ENCODE results near the gene SYNE1.
"Not testable (repeated sequence)": the region's sequence is repeated elsewhere in the genome, so short reads cannot be mapped to it uniquely, and the experiment has no call there.

SYNE1 gene

GRCh38 chr6:152086223-152086873, 550.8 kb downstream of the SYNE1 start:
- no peak overlapping the region for H3K27ac Mint-ChIP-seq
- no peaks in the 10 kb centered on the region for H3K4me1 Mint-ChIP-seq (ENCODE audit: low read depth)

DNA sequence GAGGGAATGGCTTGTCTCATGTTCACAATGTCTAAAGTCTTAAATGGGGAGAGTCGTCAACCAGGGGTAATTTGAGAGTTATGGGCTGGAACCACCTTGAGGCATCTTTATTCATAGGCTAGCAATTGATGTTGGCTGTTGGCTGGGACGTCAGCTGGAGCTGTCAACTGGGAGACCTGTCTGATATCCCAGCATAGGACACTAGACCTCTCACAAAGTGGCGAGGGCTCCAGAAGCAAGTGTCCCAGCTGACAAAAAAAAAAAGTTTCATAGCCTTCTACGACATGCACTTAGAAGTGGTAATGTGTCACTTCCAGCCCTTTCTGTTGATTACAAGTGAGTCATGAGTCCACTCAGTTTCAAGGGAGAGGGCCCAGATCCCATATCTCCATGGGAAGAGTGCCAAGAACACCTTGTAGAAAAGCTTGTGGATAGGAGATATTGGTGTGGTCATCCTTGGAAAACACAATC, 551.7 kb downstream of the SYNE1 start:
- Mint-ChIP-seq H3K36me3 (ENCODE audit: low read depth) (no peaks in the 10 kb centered on the region), H3K27ac (no peak overlapping the region), H3K4me1 (ENCODE audit: low read depth) (no peaks in the 10 kb centered on the region), H3K9me3 (no peaks in the 10 kb centered on the region), H3K4me3 (no peak overlapping the region), H3K27me3 (peaks cover 17% of the 10 kb centered on the region)
- no peak for DNase-seq

More at GRCh38 chr6:152086223-152086873, 550.8 kb downstream of the SYNE1 start:
- DNase-seq: no peak
- Mint-ChIP-seq H3K4me3 (no peak overlapping the region), H3K36me3 (ENCODE audit: low read depth) (no peaks in the 10 kb centered on the region), H3K27me3 (peaks cover 8% of the 10 kb centered on the region), H3K9me3 (no peaks in the 10 kb centered on the region)

GRCh38 chr6:152078804-152079203, 558.4 kb downstream of the SYNE1 start:
- Mint-ChIP-seq H3K9me3 (peaks cover 13% of the 10 kb centered on the region), H3K4me1 (ENCODE audit: low read depth) (no peaks in the 10 kb centered on the region), H3K27ac (no peak overlapping the region), H3K27me3 (peaks cover 51% of the 10 kb centered on the region), H3K4me3 (no peak overlapping the region), H3K36me3 (ENCODE audit: low read depth) (no peaks in the 10 kb centered on the region)
- DNase-seq: no peak

DNA sequence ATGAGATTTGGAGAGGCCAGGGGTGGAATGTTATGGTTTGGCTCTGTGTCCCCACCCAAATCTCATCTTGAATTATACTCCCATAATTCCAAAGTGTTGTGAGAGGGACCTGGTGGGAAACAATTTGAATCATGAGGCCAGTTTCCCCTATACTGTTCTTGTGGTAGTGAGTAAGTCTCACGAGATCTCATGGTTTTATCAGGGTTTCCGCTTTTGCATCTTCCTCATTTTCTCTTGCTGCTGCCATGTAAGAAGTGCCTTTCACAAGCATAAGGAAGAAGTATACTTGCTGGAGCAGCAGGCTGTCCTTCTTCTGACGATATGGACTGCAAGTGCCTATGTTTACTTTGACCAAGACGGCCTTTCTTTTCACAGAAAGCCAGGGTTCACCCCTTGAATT, 559.2 kb downstream of the SYNE1 start:
- Mint-ChIP-seq H3K27ac (no peak overlapping the region), H3K4me1 (ENCODE audit: low read depth) (no peaks in the 10 kb centered on the region), H3K9me3 (peaks cover 13% of the 10 kb centered on the region), H3K36me3 (ENCODE audit: low read depth) (no peaks in the 10 kb centered on the region), H3K27me3 (peaks cover 51% of the 10 kb centered on the region), H3K4me3 (no peak overlapping the region)
- DNase-seq: no peak

- not testable (repeated sequence) for H3K36me3 Mint-ChIP-seq (ENCODE audit: low read depth); H3K4me1 Mint-ChIP-seq (ENCODE audit: low read depth); H3K27ac Mint-ChIP-seq; DNase-seq; H3K4me3 Mint-ChIP-seq
- H3K9me3 Mint-ChIP-seq: peaks cover 13% of the 10 kb centered on the region
- peaks cover 42% of the 10 kb centered on the region for H3K27me3 Mint-ChIP-seq
These were observed 560.9 kb downstream of the SYNE1 start for GRCh38 chr6:152076242-152076641.

- Mint-ChIP-seq H3K27ac (no peak overlapping the region), H3K9me3 (peaks cover 13% of the 10 kb centered on the region), H3K4me3 (no peak overlapping the region), H3K36me3 (ENCODE audit: low read depth) (no peaks in the 10 kb centered on the region), H3K4me1 (ENCODE audit: low read depth) (no peaks in the 10 kb centered on the region), H3K27me3 (peaks cover 24% of the 10 kb centered on the region)
- DNase-seq: no peak
These were observed 565.3 kb downstream of the SYNE1 start for GRCh38 chr6:152071843-152072242.
